Mucosa of descending colon (tissue), 3 donors: ENCODE results near the gene UCP2. TPM values are rescaled to one million over a fixed set of nuclear protein-coding genes. Genes with fewer than 3 reads are reported as not detected.

Experiments
- ATAC-seq: fragments of 200-7000 bp; cut with Tn5 transposase; one replicate; pipeline ENCODE4 v1.9.1; 2020; ENCODE audit warnings: mild to moderate bottlenecking, moderate library complexity
- DNase-seq, 3 donors: peaks; one replicate each; pipeline ENCODE4 v3.0.0-alpha.2; 2020
- H3K36me3 ChIP-seq: fragments of 200-600 bp; one replicate; pipeline ENCODE4 v1.8.0; 2021; ENCODE audit warnings: low read depth, mild to moderate bottlenecking
- H3K4me1 ChIP-seq: fragments of 200-600 bp; one replicate; pipeline ENCODE4 v1.8.0; 2021; ENCODE audit warnings: low read depth, mild to moderate bottlenecking
- H3K4me3 ChIP-seq: fragments of 200-600 bp; one replicate; pipeline ENCODE4 v1.8.0; 2021; ENCODE audit warnings: mild to moderate bottlenecking
- H3K9me3 ChIP-seq: fragments of 200-600 bp; one replicate; pipeline ENCODE4 v1.8.0; 2021; ENCODE audit warnings: mild to moderate bottlenecking
- intact Hi-C, 2 donors: fragments of 100-400 bp; cut with DNase I in 1 of 2; cut with micrococcal nuclease in 1 of 2; formaldehyde crosslinking; loops; one replicate each; pipeline versions ENCODE4 v1.11.0 to v1.11.1; 2022; cut with DNase I, micrococcal nuclease
- total RNA-seq, 3 donors: library from RNA; stranded (reverse); fragmentation: NEBNext Ultra II Directional in 2 of 3; extraction: Animal tissue kit (Norgen Biotek cat#: 25700) in 2 of 3; gene quantifications; one replicate each; pipeline versions ENCODE4 v1.2.1 to v1.2.4, GENCODE V29; 2021 to 2023
- TF ChIP-seq, protein P1 (sequence below): fragments of 200-600 bp; IDR thresholded peaks from one replicate; pipeline ENCODE4 v1.8.0; 2022; ENCODE audit warnings: antibody characterized with exemption, mild to moderate bottlenecking
- donor health status: DM: no; HTN: no; CAD: no; lungs with moderate emphysema.
- donor health status: DM: no; HTN: no; CAD: no.
- donor health status: DM: no; HTN: yes; CAD: no.

The UCP2 gene
- total RNA-seq, 3 donors from 2014 or later: 36.4 to 61.3 (median 39.9) TPM

DNA sequence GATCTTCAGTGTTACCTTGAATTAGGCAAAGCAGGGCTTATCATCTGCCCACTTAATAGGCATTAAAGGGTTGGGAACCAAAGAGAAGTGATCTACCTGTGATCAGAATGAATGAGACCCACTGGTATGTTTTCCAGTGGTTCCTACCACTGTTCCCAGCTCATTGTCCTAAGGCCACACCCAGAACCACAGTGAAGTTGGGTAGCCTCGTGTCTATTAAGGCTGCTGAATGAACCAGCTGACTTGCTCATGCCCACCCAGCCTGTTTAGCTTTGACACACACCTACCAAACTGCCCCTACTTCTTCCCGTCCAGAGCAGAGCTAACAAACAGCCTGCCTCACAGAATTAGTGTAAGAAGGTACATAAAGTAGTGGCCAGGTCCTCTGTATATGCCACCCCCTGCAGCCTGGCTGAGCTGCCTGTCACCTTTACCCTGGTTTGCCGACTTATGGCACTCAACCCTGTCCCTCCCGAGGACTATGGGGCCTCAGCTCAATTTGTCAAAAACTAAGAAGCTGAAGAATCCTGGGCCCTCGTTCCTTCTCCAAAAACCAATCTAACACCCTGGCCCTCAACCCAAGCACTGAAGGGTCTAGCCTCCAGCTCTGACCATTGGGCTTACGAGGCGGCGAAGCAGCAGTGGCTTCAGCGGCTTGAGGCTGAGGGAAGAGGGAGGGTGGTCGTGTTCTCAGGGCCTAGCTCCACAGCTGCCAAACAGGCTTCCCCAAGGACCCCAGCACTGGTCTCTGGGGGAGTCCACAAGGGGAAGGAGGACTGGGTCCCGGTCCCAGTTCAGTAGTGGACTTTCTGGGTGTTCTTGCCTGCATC is 9.8 kb downstream of the UCP2 start:
- DNase-seq: peak in 1 of 3 donors; percentile 20

DNA sequence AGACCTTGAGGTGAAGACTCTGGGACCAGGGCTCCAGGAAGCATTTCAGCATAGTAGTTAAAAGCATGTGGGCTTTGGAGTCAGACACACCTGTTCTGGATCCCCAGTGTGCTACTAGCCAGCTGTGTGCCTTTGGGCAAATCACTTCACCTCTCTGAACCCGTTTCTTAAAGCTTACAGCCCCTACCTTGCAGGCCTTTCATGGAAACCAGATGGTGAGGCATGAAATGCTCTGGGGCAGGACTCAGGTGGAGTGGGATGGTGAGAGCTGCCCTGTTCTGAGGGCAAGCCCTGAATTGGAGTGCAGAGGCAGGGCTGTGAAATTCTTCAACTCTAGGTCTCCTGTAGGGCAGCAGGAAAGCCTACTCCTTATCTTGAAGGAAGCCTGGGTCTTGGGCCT is 10.5 kb downstream of the UCP2 start:
- Histone ChIP-seq H3K9me3 (no peaks in the 10 kb centered on the region), H3K4me1 (peaks cover 17% of the 10 kb centered on the region), H3K36me3 (no peaks in the 10 kb centered on the region), H3K4me3 (no peak overlapping the region)
- intact Hi-C loops: no loop called here
- ATAC-seq (no peak), DNase-seq (peak in 1 of 3 donors; percentile 7)
- TF ChIP-seq, protein P1, sequence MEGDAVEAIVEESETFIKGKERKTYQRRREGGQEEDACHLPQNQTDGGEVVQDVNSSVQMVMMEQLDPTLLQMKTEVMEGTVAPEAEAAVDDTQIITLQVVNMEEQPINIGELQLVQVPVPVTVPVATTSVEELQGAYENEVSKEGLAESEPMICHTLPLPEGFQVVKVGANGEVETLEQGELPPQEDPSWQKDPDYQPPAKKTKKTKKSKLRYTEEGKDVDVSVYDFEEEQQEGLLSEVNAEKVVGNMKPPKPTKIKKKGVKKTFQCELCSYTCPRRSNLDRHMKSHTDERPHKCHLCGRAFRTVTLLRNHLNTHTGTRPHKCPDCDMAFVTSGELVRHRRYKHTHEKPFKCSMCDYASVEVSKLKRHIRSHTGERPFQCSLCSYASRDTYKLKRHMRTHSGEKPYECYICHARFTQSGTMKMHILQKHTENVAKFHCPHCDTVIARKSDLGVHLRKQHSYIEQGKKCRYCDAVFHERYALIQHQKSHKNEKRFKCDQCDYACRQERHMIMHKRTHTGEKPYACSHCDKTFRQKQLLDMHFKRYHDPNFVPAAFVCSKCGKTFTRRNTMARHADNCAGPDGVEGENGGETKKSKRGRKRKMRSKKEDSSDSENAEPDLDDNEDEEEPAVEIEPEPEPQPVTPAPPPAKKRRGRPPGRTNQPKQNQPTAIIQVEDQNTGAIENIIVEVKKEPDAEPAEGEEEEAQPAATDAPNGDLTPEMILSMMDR: no peak

More for the DNA sequence above, 9.8 kb downstream of the UCP2 start:
- peak; percentile 3 for ATAC-seq
- H3K4me3 ChIP-seq: no peak overlapping the region
- no peaks in the 10 kb centered on the region for H3K36me3 ChIP-seq
- peaks cover 17% of the 10 kb centered on the region for H3K4me1 ChIP-seq
- intact Hi-C loops: no loop called here
- no peaks in the 10 kb centered on the region for H3K9me3 ChIP-seq
- TF ChIP-seq, protein P1: no peak

DNA sequence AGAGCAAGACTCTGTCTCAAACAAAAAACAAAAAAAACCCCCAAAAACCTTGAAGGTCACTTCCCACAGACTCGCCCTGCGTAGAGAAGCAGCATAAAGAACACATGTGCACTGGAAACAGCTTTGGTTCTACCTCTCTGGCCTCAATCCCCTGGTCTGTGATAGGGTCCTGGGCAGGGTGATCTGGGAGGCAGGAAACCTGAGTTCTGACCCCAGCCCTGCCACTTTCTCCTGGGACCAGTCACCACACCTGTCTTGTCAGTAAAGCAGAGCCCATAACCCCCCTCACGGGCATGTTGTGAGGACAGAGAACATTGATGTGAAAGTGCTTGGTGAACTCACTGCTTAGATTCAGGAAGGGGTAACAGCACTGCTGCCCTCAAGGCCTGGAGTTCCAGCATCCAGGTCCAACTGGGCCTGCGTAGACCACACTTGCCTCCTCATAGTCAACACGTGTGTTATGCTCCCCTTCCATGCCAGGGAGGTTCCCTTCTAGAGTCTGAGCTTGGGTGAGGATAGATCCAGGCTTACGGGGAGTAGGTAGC is 11.4 kb downstream of the UCP2 start:
- no peak for ATAC-seq
- peak in 1 of 3 donors; percentile 12 for DNase-seq
- H3K4me3 ChIP-seq: no peak overlapping the region
- H3K36me3 ChIP-seq: no peaks in the 10 kb centered on the region
- peaks cover 17% of the 10 kb centered on the region for H3K4me1 ChIP-seq
- TF ChIP-seq, protein P1: no peak
- no peaks in the 10 kb centered on the region for H3K9me3 ChIP-seq
- intact Hi-C loops: no loop called here

DNA sequence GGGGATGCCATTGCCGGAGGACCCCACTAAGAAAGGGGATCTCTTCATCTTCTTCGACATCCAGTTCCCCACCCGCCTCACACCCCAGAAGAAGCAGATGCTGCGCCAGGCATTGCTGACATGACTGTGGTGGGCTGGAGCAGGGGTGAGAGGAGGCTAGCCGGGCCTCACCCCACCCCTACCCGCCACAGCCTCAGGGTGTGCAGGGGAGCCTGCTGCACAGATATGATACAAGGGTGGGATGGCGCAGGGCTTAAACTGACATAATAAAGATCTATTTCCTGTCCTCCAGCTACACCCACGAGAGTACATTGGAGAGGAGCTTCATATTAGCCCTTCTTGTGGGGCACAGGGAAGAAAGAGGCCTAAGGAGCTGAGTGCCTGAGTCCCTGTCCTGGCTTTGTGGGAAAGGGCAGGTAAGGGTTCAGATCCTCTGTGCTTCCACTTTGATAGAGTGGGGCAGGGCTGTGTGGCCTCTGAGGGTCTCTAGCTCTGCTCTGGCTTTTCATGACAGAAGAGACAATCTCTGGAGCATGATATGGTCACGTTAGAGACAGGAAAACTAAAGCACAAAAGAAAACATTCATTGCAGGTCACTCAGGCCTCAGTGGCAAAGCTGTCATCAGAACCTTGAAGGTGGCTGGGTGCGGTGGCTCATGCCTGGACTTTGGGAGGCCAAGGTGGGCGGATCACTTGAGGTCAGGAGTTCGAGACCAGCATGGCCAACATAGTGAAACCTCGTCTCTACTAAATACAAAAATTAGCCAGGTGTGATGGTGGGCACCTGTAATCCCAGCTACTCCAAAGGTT is 12.4 kb downstream of the UCP2 start:
- no peaks in the 10 kb centered on the region for H3K9me3 ChIP-seq
- peak; percentile 11 for ATAC-seq
- no peak overlapping the region for H3K4me3 ChIP-seq
- TF ChIP-seq, protein P1: no peak
- H3K36me3 ChIP-seq: no peaks in the 10 kb centered on the region
- peak in 1 of 3 donors; percentile 28 for DNase-seq
- intact Hi-C loops: no loop called here
- peaks cover 17% of the 10 kb centered on the region for H3K4me1 ChIP-seq

DNA sequence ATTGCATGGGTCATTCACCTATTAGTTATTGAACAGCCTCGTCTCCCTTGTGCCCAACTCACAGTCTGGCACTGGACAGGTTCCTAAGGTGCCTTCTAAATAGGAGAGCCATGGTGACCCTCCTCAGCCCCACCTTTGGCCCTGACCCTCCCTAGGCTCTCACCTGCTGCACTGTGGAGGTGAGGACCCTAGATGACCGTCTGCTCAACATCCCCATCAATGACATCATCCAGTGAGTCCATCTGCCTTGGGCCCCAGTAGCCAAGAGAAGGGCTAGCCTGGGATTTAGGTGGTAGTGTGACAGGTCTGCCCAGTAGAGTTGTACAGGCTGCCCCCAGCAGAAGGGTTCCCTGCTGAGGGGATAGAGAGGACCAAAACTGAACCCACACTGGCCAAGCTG is 13.6 kb downstream of the UCP2 start:
- peak in 1 of 3 donors; percentile 5 for DNase-seq
- TF ChIP-seq, protein P1: no peak
- no peaks in the 10 kb centered on the region for H3K9me3 ChIP-seq
- no peak for ATAC-seq
- intact Hi-C loops: no loop called here
- H3K4me1 ChIP-seq: peaks cover 14% of the 10 kb centered on the region
- H3K4me3 ChIP-seq: no peak overlapping the region
- H3K36me3 ChIP-seq: no peaks in the 10 kb centered on the region
